ENCODE results near the gene E4F1.
"Not testable (repeated sequence)": the region's sequence is repeated elsewhere in the genome, so short reads cannot be mapped to it uniquely, and the experiment has no call there.

E4F1 gene

DNA sequence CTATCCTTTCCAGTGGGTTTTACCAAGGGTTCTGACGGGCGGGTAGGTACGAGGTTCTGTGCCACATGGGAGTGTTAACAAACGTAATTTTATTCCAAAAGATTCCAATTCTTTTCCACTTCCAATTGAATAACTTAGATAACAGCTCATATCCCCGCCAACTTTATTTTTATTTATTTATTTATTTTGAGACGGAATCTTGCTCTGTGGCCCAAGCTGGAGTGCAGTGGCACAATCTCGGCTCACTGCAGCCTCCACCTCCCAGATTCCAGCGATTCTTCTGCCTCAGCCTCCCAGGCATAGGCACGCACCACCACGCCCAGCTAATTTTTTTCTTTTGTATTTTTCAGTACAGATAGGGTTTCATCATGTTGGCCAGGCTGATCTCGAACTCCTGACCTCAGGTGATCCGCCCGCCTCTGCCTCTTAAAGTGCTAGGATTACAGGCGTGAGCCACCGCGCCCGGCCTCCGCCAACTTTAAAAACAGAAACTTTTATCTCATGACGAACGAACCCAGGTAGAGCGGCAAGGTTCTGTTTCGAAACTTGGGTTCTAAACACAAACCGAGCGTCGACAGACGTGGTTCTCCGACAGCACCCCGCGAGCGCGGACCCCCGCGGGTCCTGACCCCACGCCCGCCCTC is 27.4 kb downstream of the E4F1 start:
- DNase-seq = peak; percentile 20

- DNase-seq = peak; percentile 91
Measured at GRCh38 chr16:2251296-2252111, 28.1 kb downstream of the E4F1 start, which contains the start of gene ECI1. Gene ECI1, minus strand, starts transcription at chr16:2251587. Its CDS starts 21 bp downstream, at chr16:2251566.

- no peak for DNase-seq
Measured at GRCh38 chr16:2252806-2253148, 29.4 kb downstream of the E4F1 start.

GRCh38 chr16:2253293-2253692 is 29.9 kb downstream of the E4F1 start:
- DNase-seq = no peak

- no peak for DNase-seq
Measured at GRCh38 chr16:2256531-2257140, 33.2 kb downstream of the E4F1 start.

GRCh38 chr16:2257726-2258125 is 34.3 kb downstream of the E4F1 start:
- no peak for DNase-seq

- DNase-seq = not testable (repeated sequence)
Measured at GRCh38 chr16:2258530-2258929, 35.1 kb downstream of the E4F1 start.

- no peak for DNase-seq
Measured at GRCh38 chr16:2260250-2260649, 36.9 kb downstream of the E4F1 start.

- not testable (repeated sequence) for DNase-seq
Measured at GRCh38 chr16:2263026-2263425, 39.6 kb downstream of the E4F1 start.

- DNase-seq = not testable (repeated sequence)
Measured at GRCh38 chr16:2266887-2267286, 43.5 kb downstream of the E4F1 start.

- DNase-seq = not testable (repeated sequence)
Measured at GRCh38 chr16:2267505-2267912, 44.1 kb downstream of the E4F1 start.

GRCh38 chr16:2267913-2268666 is 44.7 kb downstream of the E4F1 start, which contains the start of gene RNPS1:
Gene RNPS1, minus strand, starts transcription at chr16:2268126. Its CDS starts 3,483 bp downstream, at chr16:2264643.
- DNase-seq = peak; percentile 91

GRCh38 chr16:2270070-2270462 is 46.7 kb downstream of the E4F1 start:
- no peak for DNase-seq

GRCh38 chr16:2270588-2271470 is 47.4 kb downstream of the E4F1 start:
- no peak for DNase-seq

- no peak for DNase-seq
Measured at GRCh38 chr16:2271848-2272461, 48.6 kb downstream of the E4F1 start.

GRCh38 chr16:2273484-2273883 is 50.1 kb downstream of the E4F1 start:
- no peak for DNase-seq

GRCh38 chr16:2273931-2274330 is 50.5 kb downstream of the E4F1 start:
- DNase-seq = no peak

- no peak for DNase-seq
Measured at GRCh38 chr16:2275476-2276367, 52.3 kb downstream of the E4F1 start.

DNA sequence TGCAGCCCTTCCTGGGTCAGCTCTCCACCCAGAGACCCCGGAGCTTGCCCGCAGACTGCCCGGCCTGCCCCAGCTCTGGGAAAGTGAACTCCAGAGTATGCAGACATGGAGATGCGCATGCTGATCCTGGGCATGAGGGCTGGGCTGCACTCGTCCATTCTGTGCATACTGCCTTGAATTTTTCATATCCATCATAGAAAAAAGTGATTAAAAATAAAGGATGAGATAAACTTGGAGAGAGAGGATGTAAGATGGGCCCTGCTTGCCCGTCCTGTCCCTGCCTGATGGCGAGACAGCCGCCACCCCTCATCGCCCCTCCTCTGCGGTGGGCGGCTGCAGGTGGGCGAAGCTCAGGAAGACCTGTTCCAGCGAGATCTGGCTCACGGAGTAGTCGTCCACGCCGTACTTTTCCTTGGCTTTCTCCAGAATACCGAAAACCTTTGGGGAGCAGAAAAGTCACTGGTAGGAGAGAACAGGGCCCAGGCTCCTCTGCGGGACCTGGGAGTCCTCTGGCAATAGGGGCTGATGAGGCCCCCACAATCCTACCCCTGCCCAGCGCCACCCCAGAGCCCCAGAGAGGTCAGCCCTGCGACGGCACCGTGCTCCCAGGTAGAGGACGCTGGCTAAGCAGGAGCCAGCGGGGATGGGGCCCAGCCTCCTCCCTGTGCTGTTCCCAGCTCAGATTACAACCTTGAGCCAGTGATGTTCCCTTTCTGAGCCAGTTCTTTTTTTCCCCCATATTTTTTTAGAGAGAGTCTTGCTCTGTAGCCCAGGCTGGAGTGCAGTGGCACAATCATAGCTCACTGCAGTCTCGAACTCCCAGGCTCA is 53.2 kb downstream of the E4F1 start:
- no peak for DNase-seq
